Thymus (tissue), 11 donors: Measurements from ENCODE around the gene MNS1. TPM values are rescaled to one million over a fixed set of nuclear protein-coding genes. Genes with fewer than 3 reads are reported as not detected.

Source experiments
- DNase-seq, 9 donors: peaks; one replicate each; pipeline ENCODE4 v3.0.0-alpha.2; 2013; ENCODE audit warnings: low spot score in 9 of 9, low read depth in 6 of 9, missing footprints in 1 of 9
- H3K27ac ChIP-seq, 2 donors: one replicate each; pipeline ENCODE4 v1.5.1; 2013; ENCODE audit warnings: control low read depth in 1 of 2, low read depth in 1 of 2, low read length in 1 of 2, mild to moderate bottlenecking in 1 of 2, moderate library complexity in 1 of 2
- H3K27me3 ChIP-seq, 2 donors: one replicate each; pipeline ENCODE4 v1.5.1; 2013; ENCODE audit warnings: low read length in 1 of 2; ENCODE audit not compliant: control insufficient read depth in 2 of 2, insufficient read depth in 1 of 2
- H3K36me3 ChIP-seq, 2 donors: one replicate each; pipeline ENCODE4 v1.5.1; 2013; ENCODE audit warnings: low read length in 1 of 2, mild to moderate bottlenecking in 1 of 2, moderate library complexity in 1 of 2; ENCODE audit not compliant: control insufficient read depth in 2 of 2, insufficient read depth in 2 of 2
- H3K4me1 ChIP-seq, 2 donors: one replicate each; pipeline ENCODE4 v1.5.1; 2013; ENCODE audit warnings: low read length in 2 of 2; ENCODE audit not compliant: control insufficient read depth in 2 of 2, insufficient read depth in 2 of 2
- H3K4me3 ChIP-seq, 2 donors: one replicate each; pipeline ENCODE4 v1.5.1; 2013; ENCODE audit warnings: low read length in 2 of 2, control low read depth in 1 of 2, mild to moderate bottlenecking in 1 of 2
- H3K9me3 ChIP-seq, 2 donors: one replicate each; pipeline ENCODE4 v1.5.1; 2013; ENCODE audit warnings: low read length in 1 of 2, mild to moderate bottlenecking in 1 of 2; ENCODE audit not compliant: control insufficient read depth in 2 of 2, insufficient read depth in 1 of 2
- WGBS: extraction: QIAGEN DNeasy Blood & Tissue Kit; methylation state at CpG from one replicate; pipeline ENCODE4 v1.1.7; 2013; 5-methylcytosine and 5-hydroxymethylcytosine counted together
- polyA plus RNA-seq: library from polyadenylated mRNA; stranded (reverse); fragments of 200-250 nt; gene quantifications from one replicate; pipeline ENCODE4 v1.2.3, GENCODE V29; 2013
- total RNA-seq: library from RNA; stranded (reverse); fragments of 120-200 nt; gene quantifications from one replicate; pipeline ENCODE4 v1.2.4, GENCODE V29; 2013
- donor health status: healthy.

MNS1 gene
- total and polyA plus RNA-seq, 2 donors, result 3.4 to 10.3 TPM

GRCh38 chr15:56468401-56468800 is 3.5 kb upstream of the MNS1 start:
- WGBS, result 1% methylated on average over 2 of the region's 2 CpGs
- DNase-seq, result peak in 6 of 9 donors; percentile 40 to 84 (median 68)
- Histone ChIP-seq H3K27me3 (no peaks in the 10 kb centered on the region), H3K4me3 (peak overlapping the region; percentile 35 to 48), H3K4me1 (peaks cover 3 to 15% of the 10 kb centered on the region in 2 donors), H3K36me3 (no peaks in the 10 kb centered on the region), H3K9me3 (no peaks in the 10 kb centered on the region), H3K27ac (peak overlapping the region in 1 of 2 donors; percentile 83)

- 84% methylated on average over 3 of the region's 3 CpGs for WGBS
- no peak overlapping the region for H3K27ac ChIP-seq
- DNase-seq, result no peak
- no peak overlapping the region for H3K4me3 ChIP-seq
- peaks cover 3 to 15% of the 10 kb centered on the region in 2 donors for H3K4me1 ChIP-seq
- H3K9me3 ChIP-seq, result no peaks in the 10 kb centered on the region
- H3K36me3 ChIP-seq, result no peaks in the 10 kb centered on the region
- no peaks in the 10 kb centered on the region for H3K27me3 ChIP-seq
Measured at GRCh38 chr15:56467616-56468015, 2.7 kb upstream of the MNS1 start.

GRCh38 chr15:56460947-56461346 is 4.0 kb downstream of the MNS1 start:
- no peak overlapping the region for H3K4me3 ChIP-seq
- no peak for DNase-seq
- no peaks in the 10 kb centered on the region for H3K9me3 ChIP-seq
- no peak overlapping the region for H3K27ac ChIP-seq
- peaks cover 0 to 3% of the 10 kb centered on the region in 2 donors for H3K36me3 ChIP-seq
- WGBS, result 98% methylated on average over 2 of the region's 2 CpGs
- H3K27me3 ChIP-seq, result no peaks in the 10 kb centered on the region
- H3K4me1 ChIP-seq, result peaks cover 0 to 12% of the 10 kb centered on the region in 2 donors

GRCh38 chr15:56460071-56460470 is 4.9 kb downstream of the MNS1 start:
- no peak for DNase-seq
- Histone ChIP-seq H3K9me3 (no peaks in the 10 kb centered on the region), H3K4me3 (no peak overlapping the region), H3K36me3 (peaks cover 0 to 3% of the 10 kb centered on the region in 2 donors), H3K27me3 (no peaks in the 10 kb centered on the region), H3K4me1 (peaks cover 0 to 7% of the 10 kb centered on the region in 2 donors), H3K27ac (no peak overlapping the region)
- 83% methylated on average over 1 of the region's 1 CpG for WGBS

- H3K27ac ChIP-seq, result no peak overlapping the region
- no peaks in the 10 kb centered on the region for H3K9me3 ChIP-seq
- H3K4me1 ChIP-seq, result no peaks in the 10 kb centered on the region
- WGBS, result 98% methylated on average over 2 of the region's 2 CpGs
- peaks cover 0 to 3% of the 10 kb centered on the region in 2 donors for H3K36me3 ChIP-seq
- H3K4me3 ChIP-seq, result no peak overlapping the region
- no peaks in the 10 kb centered on the region for H3K27me3 ChIP-seq
- DNase-seq, result no peak
Measured at GRCh38 chr15:56459096-56459495, 5.8 kb downstream of the MNS1 start.

- no peaks in the 10 kb centered on the region for H3K4me1 ChIP-seq
Measured at GRCh38 chr15:56456229-56456628, 8.7 kb downstream of the MNS1 start.

GRCh38 chr15:56454836-56455235 is 10.1 kb downstream of the MNS1 start:
- Histone ChIP-seq H3K27ac (no peak overlapping the region), H3K36me3 (no peaks in the 10 kb centered on the region), H3K9me3 (no peaks in the 10 kb centered on the region), H3K4me1 (no peaks in the 10 kb centered on the region), H3K27me3 (no peaks in the 10 kb centered on the region), H3K4me3 (no peak overlapping the region)
- WGBS, result 88% methylated on average over 1 of the region's 1 CpG
- no peak for DNase-seq

More at GRCh38 chr15:56456229-56456628, 8.7 kb downstream of the MNS1 start:
- WGBS, result 97% methylated on average over 3 of the region's 3 CpGs
- H3K27ac ChIP-seq, result no peak overlapping the region
- no peak overlapping the region for H3K4me3 ChIP-seq
- H3K36me3 ChIP-seq, result peaks cover 0 to 3% of the 10 kb centered on the region in 2 donors
- H3K27me3 ChIP-seq, result no peaks in the 10 kb centered on the region
- DNase-seq, result no peak
- H3K9me3 ChIP-seq, result no peaks in the 10 kb centered on the region

GRCh38 chr15:56445746-56446145 is 19.2 kb downstream of the MNS1 start:
- 98% methylated on average over 5 of the region's 5 CpGs for WGBS

GRCh38 chr15:56442354-56442753 is 22.6 kb downstream of the MNS1 start:
- Histone ChIP-seq H3K4me3 (no peak overlapping the region), H3K27ac (no peak overlapping the region), H3K4me1 (no peaks in the 10 kb centered on the region), H3K27me3 (no peaks in the 10 kb centered on the region), H3K36me3 (peaks cover 0 to 16% of the 10 kb centered on the region in 2 donors), H3K9me3 (no peaks in the 10 kb centered on the region)
- over 99% methylated on average over 3 of the region's 3 CpGs for WGBS
- no peak for DNase-seq

More at GRCh38 chr15:56445746-56446145, 19.2 kb downstream of the MNS1 start:
- H3K4me3 ChIP-seq, result no peak overlapping the region
- peaks cover 0 to 16% of the 10 kb centered on the region in 2 donors for H3K36me3 ChIP-seq
- DNase-seq, result no peak
- no peak overlapping the region for H3K27ac ChIP-seq
- H3K27me3 ChIP-seq, result no peaks in the 10 kb centered on the region
- no peaks in the 10 kb centered on the region for H3K9me3 ChIP-seq
- no peaks in the 10 kb centered on the region for H3K4me1 ChIP-seq
